NCI-H446 treated with DMSO at 0.1 percent for 48 hours (cell line): ENCODE measurements around the gene PSMD1.
"Not testable (repeated sequence)": the region's sequence is repeated elsewhere in the genome, so short reads cannot be mapped to it uniquely, and the experiment has no call there.

Source experiments
- DNase-seq: peaks from one replicate; lab custom pipeline; 2025; lab: John Stamatoyannopoulos, UW

Gene PSMD1

DNA sequence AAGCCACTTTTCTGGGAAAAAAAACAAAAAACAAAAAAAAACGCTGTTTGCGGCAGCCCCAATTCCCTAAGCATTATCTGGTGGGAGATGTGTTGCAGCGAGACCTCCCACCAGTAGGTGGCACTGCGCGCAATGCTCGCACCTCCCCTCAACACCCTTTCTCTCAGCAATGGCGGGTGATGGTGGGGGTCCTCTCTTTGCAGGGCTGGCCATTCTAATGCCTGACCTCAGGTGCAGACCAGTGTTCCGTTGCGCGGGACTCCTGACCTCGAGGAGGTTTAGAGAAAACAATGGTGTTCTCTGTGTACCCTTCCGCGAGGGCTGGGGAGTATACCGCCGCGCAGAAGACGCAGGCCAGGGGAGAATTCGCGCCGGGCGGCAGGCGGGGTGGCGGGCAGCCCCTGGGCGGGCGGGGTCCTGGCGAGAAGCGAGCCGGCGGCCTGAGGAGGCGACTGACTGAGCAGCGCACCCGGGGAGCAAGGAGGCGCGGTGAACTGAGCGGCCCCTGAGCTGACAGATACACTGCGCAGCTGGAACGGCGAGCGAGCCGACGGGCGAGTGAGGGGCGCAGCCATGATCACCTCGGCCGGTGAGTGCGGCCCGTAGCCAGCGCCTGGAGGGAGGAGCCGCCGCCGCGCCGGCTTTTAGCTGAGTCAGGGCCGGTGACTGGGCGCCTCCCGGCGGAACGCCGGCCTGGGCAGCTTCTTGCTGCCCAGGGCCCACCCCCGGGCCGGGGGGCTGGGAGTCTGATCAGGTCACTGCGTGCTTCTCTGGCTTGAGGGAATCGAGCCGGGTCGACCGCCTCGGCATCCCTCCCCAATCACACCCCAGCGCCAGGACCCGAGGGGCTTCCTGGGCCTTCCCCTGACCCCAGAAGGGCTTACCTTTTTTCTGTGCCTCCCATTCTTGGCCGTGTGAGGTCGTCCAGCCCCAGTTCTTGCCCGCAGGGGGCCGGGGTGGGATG is at the start of gene PSMD1:
PSMD1 (plus strand) TSS at position 415 of the 964 bp plus-strand sequence; CDS start at position 574, 159 bp downstream.
- peak; percentile 76 for DNase-seq

- DNase-seq, result no peak
Measured at GRCh38 chr2:231007286-231008098, 49.2 kb upstream of the PSMD1 start.

DNA sequence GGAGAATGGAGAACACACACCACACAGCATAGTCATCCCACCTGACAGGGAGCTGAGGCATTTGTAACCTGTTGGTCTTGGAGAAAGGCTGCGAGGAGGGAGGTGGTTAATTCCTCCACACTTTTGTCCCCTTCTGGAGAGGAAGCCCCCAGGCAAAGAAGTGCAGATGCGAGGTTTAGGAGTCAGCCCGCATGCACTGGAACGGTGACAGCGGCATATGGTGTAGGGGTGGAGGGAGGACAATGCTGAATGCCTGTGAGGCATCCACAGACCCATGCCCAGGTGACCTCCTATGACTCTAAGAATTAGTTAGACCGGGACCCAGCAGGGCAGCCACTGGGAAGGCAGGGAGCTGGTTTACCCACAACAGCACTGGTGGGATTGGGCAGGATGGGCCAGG is 48.5 kb upstream of the PSMD1 start:
- no peak for DNase-seq

DNA sequence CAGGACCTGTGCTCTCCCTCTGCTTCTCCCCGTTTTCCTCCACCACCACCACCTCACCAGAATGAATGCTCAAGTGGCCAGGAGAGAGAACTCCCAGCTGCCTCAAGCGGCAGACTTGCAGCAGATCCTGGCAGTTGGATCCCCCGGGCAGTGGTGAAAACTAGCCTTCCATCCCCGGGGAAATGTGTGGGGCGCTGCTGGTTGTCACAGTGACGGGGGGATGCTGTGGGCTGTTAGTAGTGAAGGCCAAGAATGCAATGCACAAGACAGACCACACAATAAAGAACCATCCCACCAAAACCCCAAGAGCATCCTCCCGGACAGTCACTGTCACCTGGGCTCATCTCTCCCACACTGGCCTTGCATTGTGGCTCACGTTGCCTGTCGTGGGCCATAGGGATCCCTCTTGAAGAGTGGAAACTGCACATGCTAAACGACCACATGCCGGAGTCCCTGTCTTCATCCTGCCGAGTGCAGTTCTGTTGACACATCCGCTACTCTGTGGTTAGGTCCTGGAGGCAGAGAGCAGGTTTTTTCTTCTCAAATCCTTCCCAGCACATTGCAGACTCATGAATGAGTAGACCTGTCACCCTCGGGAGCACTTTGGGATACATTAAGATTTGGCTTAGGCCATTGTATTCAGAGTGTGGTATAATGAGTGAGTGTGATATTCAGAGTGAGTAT is 47.3 kb upstream of the PSMD1 start:
- no peak for DNase-seq

DNA sequence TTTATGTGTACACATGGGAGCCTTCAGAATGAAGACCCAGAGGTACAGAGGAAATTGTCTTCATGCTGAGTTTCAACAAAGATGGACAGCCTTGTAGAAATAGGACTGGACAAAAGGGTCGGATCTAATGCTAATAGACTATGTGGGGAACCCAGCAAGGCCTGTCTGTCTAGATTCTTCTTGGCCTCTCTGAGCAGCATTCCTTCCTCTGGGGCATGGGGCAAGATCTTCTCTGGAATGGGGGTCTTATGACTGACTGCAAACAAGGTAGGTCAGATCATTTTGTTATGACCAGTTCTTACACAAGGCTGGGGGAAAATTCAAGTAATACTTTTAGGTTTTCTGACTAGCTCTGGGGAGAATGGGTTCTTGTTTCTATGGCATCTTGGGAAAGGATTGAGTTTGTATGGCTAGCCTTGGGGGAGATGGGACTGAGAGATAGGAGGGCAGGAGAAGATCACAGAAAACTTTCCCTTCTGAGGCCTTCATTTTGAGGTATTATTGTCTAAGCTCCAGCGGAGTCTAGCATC is 46.4 kb upstream of the PSMD1 start:
- no peak for DNase-seq

- DNase-seq, result no peak
Measured at GRCh38 chr2:231011526-231011925, 45.1 kb upstream of the PSMD1 start.

DNA sequence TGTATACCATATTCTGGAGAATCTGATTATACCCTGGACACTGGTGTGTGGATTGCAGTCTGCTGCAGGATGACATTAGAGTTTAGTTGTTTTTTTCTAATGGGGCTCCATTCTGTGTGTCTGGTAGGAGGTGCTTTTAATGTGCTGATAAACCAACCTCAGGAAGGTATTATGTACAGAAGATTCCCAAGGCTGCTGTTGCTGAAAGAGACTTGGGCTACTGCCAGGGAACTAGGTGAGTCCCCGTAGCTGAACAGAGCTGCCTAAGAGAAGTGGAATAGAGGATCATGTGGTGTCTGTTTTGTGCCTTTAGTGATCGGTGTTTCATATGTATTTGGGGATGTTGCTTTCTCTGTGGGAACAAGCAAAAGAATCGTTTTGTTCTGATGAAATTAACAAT is 44.2 kb upstream of the PSMD1 start:
- no peak for DNase-seq

DNA sequence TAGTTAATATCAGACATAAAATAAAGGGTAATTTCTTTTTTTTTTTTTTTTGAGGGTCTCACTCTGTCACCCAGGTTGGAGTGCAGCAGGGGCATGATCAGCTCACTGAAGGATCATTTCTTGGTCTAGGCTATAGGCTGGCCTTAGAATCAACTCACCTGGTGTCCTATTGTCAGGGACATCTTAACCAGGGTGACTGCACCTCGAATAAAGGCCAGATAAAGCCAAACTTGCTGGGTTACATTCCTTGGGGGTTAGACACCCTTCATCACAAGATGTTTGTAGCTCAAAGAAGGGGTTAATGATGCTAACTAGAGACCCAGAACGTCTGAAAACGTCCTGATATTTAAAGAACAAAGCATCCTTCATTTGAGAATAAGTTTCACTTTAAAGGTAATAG is 42.8 kb upstream of the PSMD1 start:
- DNase-seq, result no peak

DNA sequence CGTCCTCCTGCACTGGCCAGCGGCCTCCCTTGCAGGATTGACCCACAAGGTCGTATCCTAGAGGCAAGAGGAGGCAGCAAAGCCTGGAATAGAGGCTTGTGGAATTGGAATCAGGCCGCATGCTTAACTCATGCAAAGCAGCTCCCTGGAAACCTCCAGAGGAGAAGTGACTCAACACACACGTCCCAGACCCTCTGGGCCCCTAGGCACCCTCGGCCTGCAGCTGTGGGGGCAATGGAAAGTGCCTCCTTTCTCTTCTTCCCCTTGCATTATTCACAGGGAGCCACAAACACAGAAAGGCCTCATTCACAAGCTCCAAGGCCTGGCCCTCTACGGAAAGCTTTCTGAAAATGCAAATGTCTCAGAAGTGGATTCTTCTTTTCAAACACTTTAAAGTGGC is 41.2 kb upstream of the PSMD1 start:
- DNase-seq, result no peak

GRCh38 chr2:231015926-231016325 is 40.7 kb upstream of the PSMD1 start:
- no peak for DNase-seq

GRCh38 chr2:231016566-231017230 is 40.0 kb upstream of the PSMD1 start:
- no peak for DNase-seq

GRCh38 chr2:231017231-231017598 is 39.5 kb upstream of the PSMD1 start:
- no peak for DNase-seq

DNA sequence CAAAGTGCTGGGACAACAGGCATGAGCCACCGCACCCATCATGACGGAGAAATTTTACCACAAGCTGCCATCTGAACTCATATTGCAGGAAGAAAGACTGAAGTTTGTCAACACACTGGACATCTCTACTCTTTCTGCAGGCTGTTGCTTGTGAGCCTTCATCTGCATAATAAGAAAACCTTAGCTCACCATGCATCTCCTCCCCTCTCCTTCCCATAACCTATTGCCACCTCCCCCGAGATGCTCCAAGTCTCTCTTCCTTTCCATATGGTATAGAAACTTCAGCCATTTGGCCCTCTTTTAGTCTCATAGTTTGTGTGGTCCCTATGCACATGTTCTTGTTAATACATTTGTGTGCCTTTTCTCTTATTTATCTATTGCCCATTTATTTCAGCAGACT is 38.5 kb upstream of the PSMD1 start:
- no peak for DNase-seq

- not testable (repeated sequence) for DNase-seq
Measured at GRCh38 chr2:231025059-231025458, 31.6 kb upstream of the PSMD1 start.

DNA sequence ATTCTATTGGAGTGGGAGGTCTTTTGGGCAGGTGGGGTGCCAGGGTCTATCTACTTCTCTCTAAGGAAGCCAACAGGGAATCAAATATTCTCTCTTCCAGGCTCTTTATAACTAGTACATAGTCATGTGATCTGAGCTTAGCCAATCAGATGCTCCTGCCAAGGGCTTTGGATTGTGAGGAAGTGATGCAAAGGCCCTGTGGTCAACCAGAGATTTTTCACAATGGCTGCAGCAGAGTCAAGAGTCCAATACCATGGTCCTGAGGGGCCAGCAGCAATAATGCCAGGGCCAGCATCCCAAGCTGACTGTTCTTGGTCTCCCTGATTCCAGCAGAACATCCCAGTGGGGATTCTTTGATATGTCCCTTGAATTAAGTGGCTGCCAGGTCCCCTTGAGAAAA is 27.8 kb upstream of the PSMD1 start:
- DNase-seq, result no peak

DNA sequence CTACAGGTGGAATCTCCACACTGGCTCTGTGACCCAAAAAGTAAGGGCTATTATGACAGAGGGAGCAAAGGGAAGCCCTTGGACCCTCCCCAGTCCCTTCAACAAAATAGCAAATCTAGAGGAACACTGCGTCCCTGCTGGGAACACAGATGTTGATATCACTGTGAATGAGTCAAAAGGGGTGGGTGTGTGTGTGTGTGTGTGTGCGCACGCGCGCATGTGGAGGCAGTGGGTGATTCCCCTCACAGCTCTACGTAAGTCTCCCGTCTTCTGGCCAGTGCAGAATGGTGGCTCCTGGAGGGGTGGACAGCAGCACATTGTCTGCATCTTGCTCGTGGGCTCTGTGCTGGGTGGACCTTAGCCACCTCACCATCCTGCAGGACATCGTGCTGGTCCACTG is 27.1 kb upstream of the PSMD1 start:
- DNase-seq, result no peak

- no peak for DNase-seq
Measured at GRCh38 chr2:231030725-231031124, 25.9 kb upstream of the PSMD1 start.

GRCh38 chr2:231032575-231033140 is 24.0 kb upstream of the PSMD1 start:
- no peak for DNase-seq

GRCh38 chr2:231033147-231034132 is 23.2 kb upstream of the PSMD1 start:
- no peak for DNase-seq

- no peak for DNase-seq
Measured at GRCh38 chr2:231034291-231034882, 22.3 kb upstream of the PSMD1 start.
